Ovary (tissue), 3 donors: ENCODE measurements around the gene RNF217.

Source experiments
- POLR2A ChIP-seq: fragments of 450-650 bp; IDR thresholded peaks from one replicate; pipeline ENCODE4 v1.6.1; 2017; ENCODE audit warnings: antibody characterized with exemption, mild to moderate bottlenecking, moderate library complexity
- TF ChIP-seq, protein P1 (sequence below), 3 donors: fragments of 450-650 bp in 2 of 3; fragments of 200-600 bp in 1 of 3; IDR thresholded peaks; one replicate each; pipeline versions ENCODE4 v1.5.1 to v1.8.0; 2016 to 2022; ENCODE audit warnings: antibody characterized with exemption in 3 of 3, mild to moderate bottlenecking in 1 of 3
- donor health status: DM: no; HTN: no; CAD: no.

- TF ChIP-seq, protein P1, sequence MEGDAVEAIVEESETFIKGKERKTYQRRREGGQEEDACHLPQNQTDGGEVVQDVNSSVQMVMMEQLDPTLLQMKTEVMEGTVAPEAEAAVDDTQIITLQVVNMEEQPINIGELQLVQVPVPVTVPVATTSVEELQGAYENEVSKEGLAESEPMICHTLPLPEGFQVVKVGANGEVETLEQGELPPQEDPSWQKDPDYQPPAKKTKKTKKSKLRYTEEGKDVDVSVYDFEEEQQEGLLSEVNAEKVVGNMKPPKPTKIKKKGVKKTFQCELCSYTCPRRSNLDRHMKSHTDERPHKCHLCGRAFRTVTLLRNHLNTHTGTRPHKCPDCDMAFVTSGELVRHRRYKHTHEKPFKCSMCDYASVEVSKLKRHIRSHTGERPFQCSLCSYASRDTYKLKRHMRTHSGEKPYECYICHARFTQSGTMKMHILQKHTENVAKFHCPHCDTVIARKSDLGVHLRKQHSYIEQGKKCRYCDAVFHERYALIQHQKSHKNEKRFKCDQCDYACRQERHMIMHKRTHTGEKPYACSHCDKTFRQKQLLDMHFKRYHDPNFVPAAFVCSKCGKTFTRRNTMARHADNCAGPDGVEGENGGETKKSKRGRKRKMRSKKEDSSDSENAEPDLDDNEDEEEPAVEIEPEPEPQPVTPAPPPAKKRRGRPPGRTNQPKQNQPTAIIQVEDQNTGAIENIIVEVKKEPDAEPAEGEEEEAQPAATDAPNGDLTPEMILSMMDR (IDR thresholded peaks at IDR 0.05) = no peak
- TF ChIP-seq POLR2A = no peak
These were observed 81.8 kb downstream of the RNF217 start for GRCh38 chr6:125044066-125044465.
